Anterior cingulate cortex (tissue), 58 donors: ENCODE results near the gene MSRB1.

Experiments
- DNase-seq, 58 donors: peaks; one replicate each; lab custom pipeline; 2025; lab: John Stamatoyannopoulos, UW

Gene MSRB1

DNA sequence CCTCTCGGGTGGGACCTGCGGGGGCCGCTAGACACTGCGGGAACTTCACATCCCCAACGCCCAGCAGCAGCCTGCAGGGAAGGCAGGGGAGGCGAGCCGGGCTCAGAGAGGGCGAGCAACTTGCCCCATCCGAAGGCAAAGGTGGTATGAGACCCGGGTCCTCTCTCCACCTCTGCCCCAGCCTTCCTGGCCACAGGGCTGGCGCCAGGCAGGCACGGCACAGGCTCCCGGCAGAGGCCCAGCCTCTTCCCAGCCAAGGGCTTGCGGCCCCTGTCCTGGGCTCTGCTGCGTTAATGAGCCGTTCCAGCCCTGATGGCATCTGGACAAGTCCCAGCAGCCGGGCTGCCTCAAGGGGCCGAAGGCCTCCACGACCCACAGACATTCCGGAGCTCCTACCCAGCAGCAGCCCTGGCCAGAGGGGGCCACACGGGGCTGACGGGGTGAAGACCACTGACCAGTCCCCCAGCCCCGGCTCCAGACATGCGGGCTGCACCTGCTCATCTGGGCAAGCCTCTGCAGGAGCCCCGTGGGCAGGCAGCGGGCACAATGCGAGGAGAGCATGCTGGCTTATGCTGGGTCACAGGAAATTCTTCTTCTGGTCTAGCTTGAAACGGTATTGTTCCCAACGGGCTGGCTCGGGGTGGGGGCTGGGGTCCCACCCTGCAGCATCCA, 23.5 kb downstream of the MSRB1 start:
- no peak for DNase-seq

DNA sequence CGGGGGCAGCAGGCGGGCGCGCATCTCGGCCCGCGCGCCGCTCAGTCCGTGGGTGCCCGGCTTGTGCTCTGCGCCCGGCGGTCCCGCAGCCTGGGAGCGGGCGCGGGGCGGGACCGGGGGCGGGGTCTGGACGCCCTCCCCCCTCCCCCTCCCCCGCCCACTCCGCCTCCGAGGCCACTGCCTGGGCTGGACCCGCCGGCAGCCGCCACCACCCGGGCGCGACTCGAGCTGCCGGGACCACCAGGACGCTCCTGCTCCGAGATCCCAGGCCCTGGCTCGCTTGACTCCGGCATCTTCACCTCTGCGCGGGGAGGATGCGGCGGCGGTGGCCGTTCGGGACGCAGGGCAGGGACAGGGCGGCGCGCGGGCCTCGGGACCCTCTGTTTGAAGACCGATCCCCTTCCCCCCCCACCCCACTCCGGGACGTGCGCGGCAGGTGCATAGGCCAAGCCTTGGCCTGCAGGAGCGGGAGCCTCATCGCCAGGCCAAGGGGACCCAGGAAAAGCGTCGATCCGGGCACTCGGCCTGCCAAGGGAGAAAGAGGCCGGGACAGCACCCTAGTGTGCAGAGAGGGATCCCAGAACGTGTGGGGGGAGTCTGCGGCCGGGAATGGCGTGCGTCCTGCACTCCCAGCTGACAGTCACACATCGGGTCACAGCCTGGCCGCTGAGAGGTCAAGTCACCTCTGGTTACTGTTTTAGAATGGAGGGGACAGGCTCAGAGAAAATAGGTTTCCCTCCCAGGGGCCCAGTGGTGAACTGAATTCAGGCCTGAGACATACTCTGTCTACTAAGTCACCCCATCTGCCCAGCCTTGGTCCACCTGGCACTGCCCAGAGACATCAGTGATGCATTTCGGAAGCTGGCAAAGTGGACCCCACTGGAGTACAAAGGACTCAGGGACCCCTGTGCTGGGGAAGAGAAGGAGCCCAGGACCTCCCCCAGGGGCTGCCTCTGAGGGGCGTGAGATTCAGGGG, 24.4 kb downstream of the MSRB1 start, which contains the start of gene HS3ST6:
TSS of gene HS3ST6 (minus strand) at position 65 of the 976 bp plus-strand sequence. CDS start 92 bp downstream, outside the sequence.
- DNase-seq = no peak

DNA sequence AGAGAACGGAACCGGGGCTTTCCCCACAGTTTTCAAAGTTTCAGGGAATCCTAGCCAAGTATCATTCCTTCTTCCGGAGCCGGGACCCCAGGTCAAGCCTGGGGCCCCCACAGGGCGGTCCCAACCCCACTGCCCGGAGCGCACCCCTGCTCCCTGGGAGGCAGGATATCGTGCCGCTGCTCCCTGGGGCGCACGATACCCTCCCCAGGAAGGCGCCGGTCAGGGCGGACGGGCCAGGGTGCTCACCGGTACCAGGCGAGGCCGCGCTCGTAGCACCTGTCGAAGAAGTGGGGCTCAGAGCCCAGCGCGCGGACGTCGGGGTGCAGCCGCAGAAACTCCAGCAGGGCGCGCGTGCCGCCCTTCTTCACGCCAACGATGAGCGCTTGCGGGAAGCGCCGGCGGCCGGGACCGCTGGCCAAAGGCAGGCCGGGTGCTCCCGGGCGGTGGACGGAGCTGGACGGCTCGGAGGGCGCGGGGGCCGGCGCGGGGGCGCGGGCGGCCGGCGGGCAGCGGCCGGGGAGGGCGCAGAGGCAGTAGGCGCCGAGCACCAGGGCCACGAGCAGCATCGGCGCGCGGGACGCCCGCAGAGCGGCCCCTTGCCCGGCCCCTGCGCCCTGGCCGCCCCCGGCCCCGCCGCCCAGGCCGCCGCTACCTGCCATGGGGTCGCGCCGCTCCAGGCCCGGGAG, 25.2 kb downstream of the MSRB1 start:
- DNase-seq = no peak

DNA sequence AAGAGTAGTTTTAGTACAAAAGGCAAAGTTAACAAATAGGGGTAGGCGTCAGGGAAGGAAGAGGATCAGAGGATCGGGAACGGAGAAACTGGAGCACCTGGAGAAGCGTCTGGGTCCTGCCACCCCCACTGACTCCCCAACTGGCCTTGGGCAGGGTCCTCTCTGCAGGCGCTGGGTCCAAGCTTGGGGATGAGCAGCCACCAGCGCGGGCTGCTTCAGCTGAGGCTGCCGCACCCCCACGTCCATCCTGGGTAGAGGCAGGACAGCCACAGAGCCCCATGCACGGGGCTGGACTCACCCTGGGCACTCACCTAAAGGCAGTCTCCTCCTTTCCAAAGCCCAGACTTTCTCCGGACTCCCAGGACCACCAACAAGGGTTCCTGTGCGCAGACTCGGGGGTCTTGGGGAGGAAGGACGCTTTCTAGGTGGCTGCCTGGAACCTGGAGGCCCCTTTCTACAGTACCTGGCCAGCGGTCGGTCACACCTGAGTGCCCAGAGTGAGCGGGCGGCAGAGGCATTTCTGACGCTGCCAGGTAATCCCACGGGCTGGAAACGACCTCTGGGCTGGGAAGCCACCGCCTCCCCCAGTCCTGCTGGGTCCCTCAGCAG, 25.8 kb downstream of the MSRB1 start:
- DNase-seq = no peak

DNA sequence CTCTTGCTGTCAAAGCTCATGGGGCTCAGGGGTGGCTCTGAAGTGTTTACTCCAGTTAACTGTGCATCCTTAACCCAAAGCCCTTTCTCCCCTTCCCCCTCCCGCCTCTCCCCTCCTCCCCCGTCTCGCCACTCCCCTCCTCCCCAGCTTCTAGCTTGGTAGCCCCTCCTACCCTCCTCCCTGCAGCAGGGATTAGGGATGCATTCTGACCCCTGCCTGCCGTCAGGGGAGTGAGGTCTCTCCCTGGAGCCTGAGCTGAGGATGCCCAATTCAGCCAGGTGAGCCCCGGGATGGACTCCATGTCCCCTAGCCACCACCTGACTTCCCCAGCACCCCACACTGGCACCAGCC, 26.4 kb downstream of the MSRB1 start:
- DNase-seq = no peak

DNA sequence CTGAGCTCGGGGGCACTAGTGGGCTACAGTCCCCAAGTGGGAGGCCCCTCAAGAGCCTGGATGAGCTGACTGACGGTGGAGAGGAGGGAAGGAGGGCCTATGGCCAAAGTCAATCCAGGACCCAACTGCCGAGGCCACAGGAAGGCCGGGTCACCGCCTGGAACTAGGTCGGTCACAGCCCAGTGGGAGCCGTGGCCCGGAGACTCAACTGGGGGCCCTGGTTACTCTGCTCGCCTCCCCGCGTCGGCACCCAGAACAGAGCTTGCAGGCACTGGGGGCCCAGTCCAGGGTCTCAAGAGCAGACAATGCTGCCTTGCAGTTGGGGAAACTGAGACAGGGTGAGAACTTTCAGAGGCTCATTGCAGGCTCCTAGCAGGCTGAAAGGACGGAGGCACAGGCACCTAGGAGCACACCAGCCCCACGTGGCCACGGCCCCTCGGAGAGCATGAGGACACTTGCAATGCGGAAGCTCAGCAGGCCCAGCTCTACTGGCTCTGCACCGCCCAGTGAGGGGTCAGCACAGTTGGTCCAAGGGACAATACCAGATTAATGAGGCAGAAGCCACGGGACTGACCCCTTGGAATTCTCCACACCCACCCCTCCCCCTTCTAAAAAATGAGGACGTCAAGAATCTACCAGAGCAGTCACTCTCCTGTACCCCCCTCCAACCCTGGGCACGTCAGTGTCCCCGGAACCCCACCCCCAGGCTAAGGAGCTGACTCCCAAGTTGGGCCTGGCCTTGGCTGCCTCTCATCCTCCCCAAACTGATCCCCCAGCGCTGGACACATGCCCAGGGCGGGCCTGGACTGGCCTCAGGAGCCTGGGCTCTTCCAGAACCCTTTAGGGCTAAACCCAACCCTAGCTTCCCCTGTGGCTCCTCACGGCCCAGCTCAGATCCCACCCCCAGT, 27.0 kb downstream of the MSRB1 start:
- DNase-seq = no peak

DNA sequence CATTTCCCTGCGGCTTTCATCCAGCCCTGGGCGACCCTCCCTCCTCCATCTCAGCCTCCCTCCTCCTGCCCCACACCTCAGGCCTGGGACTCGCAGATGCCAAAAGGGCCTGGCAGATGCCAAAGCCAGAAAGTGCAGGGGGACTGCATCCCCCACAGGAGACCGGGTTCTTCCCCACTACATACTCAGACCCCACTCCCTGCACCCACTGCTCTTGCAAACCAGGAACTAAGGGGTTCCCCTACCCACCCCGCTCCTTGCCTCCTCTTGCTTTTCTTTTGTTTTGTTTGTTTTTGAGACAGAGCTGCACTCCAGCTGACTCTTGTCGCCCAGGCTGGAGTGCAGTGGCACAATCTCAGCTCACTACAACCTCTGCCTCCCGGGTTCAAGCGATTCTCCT, 28.0 kb downstream of the MSRB1 start:
- DNase-seq = no peak

DNA sequence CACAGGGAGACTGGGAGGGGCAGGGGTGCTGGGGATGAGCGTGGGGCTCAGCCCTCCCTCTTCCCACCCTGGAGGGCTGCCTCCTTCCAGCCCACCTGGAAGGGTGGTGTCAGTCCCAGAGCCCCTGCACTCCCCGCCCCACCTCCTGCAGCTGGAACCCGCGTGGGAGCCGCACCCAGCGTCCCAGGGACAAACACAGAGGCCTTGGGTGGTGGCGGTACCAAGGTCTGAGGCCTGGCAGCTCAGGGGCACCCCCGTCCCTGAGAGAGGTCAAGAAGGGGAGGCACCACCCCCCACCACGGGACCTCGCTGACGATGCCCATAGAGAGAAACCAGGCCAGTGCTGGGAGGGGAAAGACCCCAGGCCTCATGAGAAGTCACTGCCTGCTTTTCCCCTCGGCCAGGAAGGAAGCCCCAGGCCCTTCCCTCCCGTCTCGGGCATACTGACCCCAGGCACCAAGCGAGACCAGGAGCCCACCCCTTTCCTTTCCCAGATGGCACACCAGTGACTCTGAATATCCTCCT, 28.9 kb downstream of the MSRB1 start:
- no peak for DNase-seq

DNA sequence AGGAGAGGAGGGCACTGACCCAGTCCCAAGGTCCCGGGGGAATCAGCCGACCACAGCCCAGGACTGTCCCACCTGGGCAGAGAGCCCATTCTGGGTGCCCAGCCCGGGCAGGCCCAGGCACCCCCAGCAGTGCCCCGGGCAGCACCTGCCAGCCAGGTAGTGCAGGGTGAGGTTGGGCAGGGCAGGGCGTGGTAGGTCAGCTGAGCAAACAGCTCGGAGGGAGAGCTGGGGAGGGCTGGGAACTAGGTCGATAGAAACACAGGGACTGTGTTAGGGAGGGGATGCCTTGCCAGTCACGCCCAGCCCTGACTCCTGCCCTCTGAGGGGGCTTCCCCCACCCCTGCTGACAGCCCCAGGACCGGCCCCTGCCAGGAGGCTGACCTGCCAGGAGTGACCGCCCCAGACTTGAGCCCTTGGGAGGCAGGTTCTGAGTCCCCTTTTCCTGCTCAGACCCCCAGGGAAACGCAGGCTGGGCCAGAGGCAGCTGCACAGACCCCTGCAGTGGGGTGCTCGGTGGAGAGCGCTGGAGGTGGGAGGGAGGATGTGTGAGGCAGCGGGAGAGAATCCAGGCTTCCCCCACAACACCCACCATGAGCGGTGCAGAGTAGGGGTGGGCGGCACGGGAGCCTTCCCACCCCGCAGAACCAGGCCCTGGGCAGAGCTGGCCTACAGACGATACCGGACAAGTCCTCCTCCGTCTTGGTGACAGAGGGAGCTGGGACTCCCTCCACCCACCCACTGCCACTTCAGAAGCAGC, 29.5 kb downstream of the MSRB1 start:
- no peak for DNase-seq

DNA sequence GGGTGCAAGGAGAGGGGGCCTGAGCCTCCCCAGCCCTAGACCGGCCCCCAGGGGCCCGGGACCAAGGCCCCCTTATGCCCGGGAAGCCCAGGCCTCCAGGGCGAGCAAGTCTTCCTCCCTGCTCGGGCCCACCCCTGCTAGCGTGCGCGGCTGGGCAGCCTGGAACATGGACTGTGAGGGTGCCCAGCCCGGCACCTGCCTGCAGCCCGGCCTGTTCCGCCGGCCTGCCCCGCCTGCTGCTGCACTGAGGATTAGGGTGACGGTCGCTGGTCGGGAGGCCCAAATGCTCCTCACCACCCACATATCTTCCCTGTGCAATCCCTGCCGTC, 30.8 kb downstream of the MSRB1 start:
- DNase-seq = no peak

DNA sequence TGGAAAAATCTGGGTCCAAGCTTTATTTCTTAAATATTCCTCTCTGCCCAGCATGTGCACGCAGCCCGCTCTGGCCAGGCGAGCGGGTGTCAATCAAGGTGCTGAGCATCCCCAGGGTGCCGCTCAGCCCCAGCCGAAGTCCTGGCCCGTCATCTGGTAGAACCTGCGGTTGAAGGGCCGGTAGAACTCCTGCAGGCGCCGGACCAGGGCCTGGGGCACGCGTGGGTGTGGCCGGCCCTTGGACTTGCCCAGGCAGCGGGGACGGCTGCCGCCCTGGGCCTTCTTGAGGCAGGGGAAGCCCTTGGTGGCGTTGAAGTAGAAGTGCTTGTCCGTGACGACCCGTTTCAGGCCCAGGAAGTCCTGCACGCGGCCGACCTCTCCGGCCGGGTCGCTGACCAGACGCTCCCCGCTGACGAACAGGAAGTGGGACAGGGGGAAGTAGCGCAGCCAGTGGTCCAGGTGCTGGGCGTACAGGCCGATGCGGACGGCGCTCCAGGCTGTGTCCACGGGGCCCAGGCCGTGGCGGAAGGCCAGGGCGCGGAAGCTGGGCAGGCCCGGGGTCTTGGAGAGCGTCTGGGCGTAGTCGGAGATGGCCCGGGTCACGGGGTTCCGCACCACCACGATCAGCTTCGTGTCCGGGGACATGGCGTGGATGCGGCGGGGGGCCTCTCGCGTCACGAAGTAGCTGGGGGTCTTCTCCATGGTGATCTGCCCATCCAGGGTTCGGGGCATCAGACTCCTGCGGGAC, 31.4 kb downstream of the MSRB1 start:
- no peak for DNase-seq

DNA sequence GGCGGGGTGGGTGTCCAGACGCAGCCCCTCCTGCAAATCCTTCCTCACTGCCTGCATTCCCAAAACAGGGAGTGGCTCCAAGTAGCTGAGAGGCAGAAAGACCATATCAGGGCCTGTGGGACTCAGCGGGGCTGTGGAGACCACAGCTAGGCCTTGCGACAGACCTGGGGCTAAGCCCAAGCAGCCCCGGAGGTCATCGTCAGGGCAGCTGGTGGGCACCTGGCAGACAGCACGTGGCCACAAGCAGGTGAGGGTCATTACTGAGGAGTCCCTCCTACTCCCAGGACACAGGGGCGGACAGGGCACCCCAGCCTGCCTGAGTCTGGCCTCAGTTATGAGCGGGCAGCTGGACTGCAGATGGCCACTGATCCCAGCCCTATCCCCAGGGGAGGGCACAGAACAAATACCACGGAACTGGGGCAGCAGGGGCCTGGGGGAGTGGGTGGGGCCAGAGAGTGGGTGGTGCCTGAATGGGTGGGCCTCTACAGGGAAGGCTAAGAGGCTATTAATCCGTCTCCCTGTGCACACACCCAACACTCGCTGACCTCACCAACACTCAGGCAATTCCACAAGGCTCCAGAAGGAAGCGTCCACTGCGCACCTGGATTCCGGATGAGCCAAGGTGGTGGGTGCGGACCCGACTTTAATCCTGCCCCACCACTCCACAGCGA, 33.3 kb downstream of the MSRB1 start:
- no peak for DNase-seq

DNA sequence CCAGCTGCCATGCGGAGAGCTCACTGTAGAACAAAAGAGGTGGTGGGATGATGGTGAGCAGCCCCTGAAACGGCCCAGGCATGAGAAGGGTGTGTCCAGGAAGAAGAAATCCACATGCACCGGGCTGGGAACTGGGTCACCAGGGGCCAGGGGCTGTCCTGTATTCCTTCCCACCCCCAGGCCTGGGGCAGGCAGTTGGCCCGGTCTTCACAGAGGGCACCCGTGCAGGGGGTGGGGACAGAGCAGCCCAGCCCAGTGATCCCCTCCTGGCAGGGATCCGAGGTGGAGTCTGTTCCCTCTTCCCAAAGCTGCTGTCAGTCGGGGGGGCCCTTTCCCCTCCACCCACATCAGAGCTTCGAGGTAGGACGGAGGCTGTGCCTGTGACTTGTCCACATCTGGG, 34.0 kb downstream of the MSRB1 start:
- no peak for DNase-seq

DNA sequence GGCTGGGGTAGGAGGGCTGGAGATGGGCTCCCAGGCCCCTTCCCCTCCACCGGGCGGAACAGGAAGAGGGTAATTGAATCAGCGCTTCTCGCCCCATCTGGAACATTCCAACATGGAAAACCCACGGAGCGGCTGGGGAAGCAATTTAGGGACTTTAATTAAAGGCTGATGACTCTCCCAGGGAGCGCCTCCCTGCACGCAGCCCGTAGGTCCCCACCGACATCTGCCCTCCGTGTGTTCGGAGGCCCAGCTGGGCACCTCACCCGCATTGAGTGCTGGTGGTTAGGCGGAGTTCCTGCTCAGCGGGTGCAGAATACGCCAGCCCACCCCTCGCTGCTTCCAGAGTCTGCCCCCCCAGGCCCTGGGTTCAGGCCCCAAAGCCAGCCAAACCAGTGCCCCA, 34.8 kb downstream of the MSRB1 start:
- DNase-seq = no peak

DNA sequence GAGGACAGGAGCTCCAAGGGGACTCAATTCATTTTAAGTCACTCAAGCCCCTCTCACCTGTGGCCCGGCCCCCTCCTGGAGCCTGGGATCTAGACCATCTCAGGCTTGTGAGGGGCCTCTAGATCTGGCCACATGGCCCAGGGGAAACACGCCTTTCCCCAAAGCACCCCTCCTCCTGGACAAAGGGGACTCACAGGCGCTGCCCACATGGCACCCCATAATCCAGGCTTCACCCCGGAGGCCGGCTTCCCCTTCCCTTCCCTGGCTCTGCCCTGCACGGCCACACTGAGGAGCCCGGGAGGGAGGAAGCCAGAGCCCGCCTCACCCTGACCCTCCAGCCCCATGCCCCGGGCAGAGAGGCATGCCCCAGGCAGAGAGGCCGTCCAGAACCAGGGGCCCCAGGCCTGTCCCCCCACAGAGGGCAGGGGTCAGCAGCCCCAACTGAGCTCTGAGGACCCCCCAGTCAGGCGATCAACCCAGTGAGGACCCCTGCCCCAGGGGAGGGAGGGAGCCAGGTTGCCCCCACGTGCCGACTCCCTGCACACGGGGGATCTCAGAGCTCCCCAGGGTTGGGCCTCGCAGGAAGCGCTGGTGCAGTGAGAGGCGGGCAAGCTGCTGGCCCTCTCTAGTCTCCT, 35.7 kb downstream of the MSRB1 start:
- no peak for DNase-seq

DNA sequence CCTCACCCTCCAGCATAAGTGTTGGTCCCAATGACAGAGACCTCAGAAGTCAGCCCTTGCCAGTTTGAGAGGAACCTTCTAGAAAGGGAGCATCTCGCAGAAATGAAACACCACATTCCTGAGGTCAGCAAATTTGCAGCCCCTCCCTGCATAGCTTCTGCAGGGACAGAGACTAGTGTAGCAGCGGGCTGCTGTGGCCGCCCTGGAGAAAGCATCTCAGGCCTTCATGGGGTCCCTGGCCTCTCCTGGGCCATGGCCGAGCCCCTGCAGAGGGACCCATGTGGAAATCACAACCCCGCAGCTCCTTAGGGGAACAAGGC, 36.2 kb downstream of the MSRB1 start:
- DNase-seq = no peak
